GM23338 (cell line): ENCODE results near the gene INPP5K. TPM values are rescaled to one million over a fixed set of nuclear protein-coding genes. Genes with fewer than 3 reads are reported as not detected.

Experiments used
- ATAC-seq: fragments of 200-7000 bp; cut with Tn5 transposase; 3 replicates; pipeline ENCODE4 v1.9.1; 2020
- DNase-seq: peaks from one replicate; pipeline ENCODE4 v3.0.0-alpha.2; 2015; ENCODE audit warnings: low spot score
- H2AFZ ChIP-seq: fragments of 200-600 bp; sonication (generic); 2 replicates; pipeline ENCODE4 v1.8.0; 2016; ENCODE audit warnings: antibody characterized with exemption, mild to moderate bottlenecking, moderate library complexity
- H3F3A ChIP-seq: fragments of 200-600 bp; sonication (generic); replicated peaks from 2 replicates; pipeline ENCODE4 v1.8.0; 2017; ENCODE audit warnings: antibody characterized with exemption, mixed run types, low read depth
- H3K27ac ChIP-seq: fragments of 200-600 bp; sonication (generic); 2 replicates; pipeline ENCODE4 v1.6.1; 2016; ENCODE audit warnings: low read depth
- H3K27me3 ChIP-seq: fragments of 200-600 bp; sonication (generic); 2 replicates; pipeline ENCODE4 v1.8.0; 2016; ENCODE audit warnings: mild to moderate bottlenecking, mixed run types, moderate library complexity; ENCODE audit not compliant: insufficient read depth
- H3K36me3 ChIP-seq: fragments of 200-600 bp; sonication (generic); 2 replicates; pipeline ENCODE4 v1.8.0; 2016; ENCODE audit warnings: mild to moderate bottlenecking; ENCODE audit not compliant: insufficient read depth
- H3K4me1 ChIP-seq: fragments of 200-600 bp; sonication (generic); 2 replicates; pipeline ENCODE4 v1.8.0; 2016; ENCODE audit warnings: mild to moderate bottlenecking, moderate library complexity; ENCODE audit not compliant: insufficient read depth
- H3K4me2 ChIP-seq: fragments of 200-600 bp; sonication (generic); 2 replicates; pipeline ENCODE4 v1.7.1; 2017; ENCODE audit warnings: mixed run types
- H3K4me3 ChIP-seq: fragments of 200-600 bp; sonication (generic); 2 replicates; pipeline ENCODE4 v1.6.1; 2016; ENCODE audit warnings: mixed run types
- H3K79me2 ChIP-seq: fragments of 200-600 bp; sonication (generic); replicated peaks from 2 replicates; pipeline ENCODE4 v1.8.0; 2017; ENCODE audit warnings: mild to moderate bottlenecking; ENCODE audit not compliant: insufficient read depth
- H3K9me2 ChIP-seq: fragments of 200-600 bp; sonication (generic); 2 replicates; pipeline ENCODE4 v1.8.0; 2017; ENCODE audit not compliant: insufficient read depth
- H4K20me1 ChIP-seq: fragments of 200-600 bp; sonication (generic); replicated peaks from 2 replicates; pipeline ENCODE4 v1.8.0; 2017; ENCODE audit warnings: mild to moderate bottlenecking; ENCODE audit not compliant: insufficient read depth
- H3K27ac Mint-ChIP-seq: 2 replicates; pipeline ENCODE4 v1.8.0; 2020; ENCODE audit warnings: inconsistent platforms, mild to moderate bottlenecking, moderate library complexity, mixed read lengths
- H3K27me3 Mint-ChIP-seq: 3 replicates; pipeline ENCODE4 v1.8.0; 2022; ENCODE audit warnings: low read depth, mild to moderate bottlenecking, moderate library complexity, mixed read lengths, inconsistent platforms; ENCODE audit not compliant: insufficient read depth, poor library complexity
- H3K36me3 Mint-ChIP-seq: 3 replicates; pipeline ENCODE4 v1.8.0; 2021; ENCODE audit warnings: low read depth, mild to moderate bottlenecking, inconsistent platforms, moderate library complexity, mixed read lengths
- H3K4me1 Mint-ChIP-seq: 3 replicates; pipeline ENCODE4 v1.8.0; 2020; ENCODE audit warnings: mild to moderate bottlenecking, inconsistent platforms, mixed read lengths
- H3K4me3 Mint-ChIP-seq: 3 replicates; pipeline ENCODE4 v1.8.0; 2021; ENCODE audit warnings: moderate library complexity, mild to moderate bottlenecking, inconsistent platforms, mixed read lengths
- H3K9me3 Mint-ChIP-seq: 3 replicates; pipeline ENCODE4 v1.8.0; 2020; ENCODE audit warnings: moderate library complexity, mild to moderate bottlenecking, inconsistent platforms, mixed read lengths
- CREB1 ChIP-seq: fragments of 250-450 bp; sonication (Bioruptor Pico); IDR thresholded peaks from 2 replicates; pipeline ENCODE4 v1.5.0; 2020; ENCODE audit warnings: low read depth, mild to moderate bottlenecking, moderate library complexity
- CTCF ChIP-seq, 2 experiments: fragments of 200-600 bp in 1 of 2; sonication (generic) in 1 of 2; conservative IDR thresholded peaks; 2 replicates each; pipeline versions ENCODE4 v1.5.1 to v1.6.1; 2016 to 2017; ENCODE audit warnings: antibody characterized with exemption in 2 of 2, low read depth in 2 of 2, mild to moderate bottlenecking in 2 of 2, moderate library complexity in 1 of 2
- ETS1 ChIP-seq: IDR thresholded peaks from 2 replicates; pipeline ENCODE4 v1.6.1; 2016; ENCODE audit warnings: antibody characterized with exemption
- EZH2 ChIP-seq: fragments of 200-600 bp; sonication (generic); IDR thresholded peaks from one replicate; pipeline ENCODE4 v1.8.0; 2017; ENCODE audit warnings: antibody characterized with exemption, mild to moderate bottlenecking, low read depth; ENCODE audit not compliant: unreplicated experiment
- EZH2phosphoT487 ChIP-seq: fragments of 200-600 bp; sonication (generic); IDR thresholded peaks from one replicate; pipeline ENCODE4 v1.8.1; 2018; ENCODE audit warnings: antibody characterized with exemption; ENCODE audit not compliant: unreplicated experiment
- JUNB ChIP-seq: IDR thresholded peaks from one replicate; pipeline ENCODE4 v1.6.1; 2016; ENCODE audit warnings: antibody characterized with exemption; ENCODE audit not compliant: unreplicated experiment
- NANOG ChIP-seq: IDR thresholded peaks from 2 replicates; pipeline ENCODE4 v1.6.1; 2016; ENCODE audit warnings: antibody characterized with exemption, borderline replicate concordance
- POLR2AphosphoS5 ChIP-seq: IDR thresholded peaks from 2 replicates; pipeline ENCODE4 v1.6.1; 2016; ENCODE audit warnings: antibody characterized with exemption, low read depth
- REST ChIP-seq: IDR thresholded peaks from one replicate; pipeline ENCODE4 v1.6.1; 2018; ENCODE audit warnings: antibody characterized with exemption; ENCODE audit not compliant: unreplicated experiment
- STAT1 ChIP-seq: IDR thresholded peaks from one replicate; pipeline ENCODE4 v1.6.1; 2016; ENCODE audit warnings: antibody characterized with exemption; ENCODE audit not compliant: unreplicated experiment
- ZNF114 ChIP-seq: fragments of 250-450 bp; sonication (Bioruptor Pico); IDR thresholded peaks from 2 replicates; pipeline ENCODE4 v1.5.0; 2020; ENCODE audit warnings: mild to moderate bottlenecking, moderate library complexity
- ZNF331 ChIP-seq: fragments of 250-450 bp; sonication (Bioruptor Pico); IDR thresholded peaks from 2 replicates; pipeline ENCODE4 v1.5.0; 2020; ENCODE audit warnings: low read depth, mild to moderate bottlenecking, moderate library complexity
- ZNF462 ChIP-seq: fragments of 250-450 bp; sonication (Bioruptor Pico); IDR thresholded peaks from 2 replicates; pipeline ENCODE4 v1.5.0; 2020; ENCODE audit warnings: mild to moderate bottlenecking, moderate library complexity
- polyA plus RNA-seq: library from polyadenylated mRNA; unstranded; fragments of >200 nt; fragmentation: Nextera tagmentation; extraction: Ambion mirVana; gene quantifications from 2 replicates; pipeline ENCODE4 v1.2.1, GENCODE V29; 2016
- total RNA-seq: library from RNA; depleted of rRNA; stranded (reverse); fragments of >200 nt; shearing (Covaris generic); gene quantifications from 2 replicates; pipeline ENCODE4 v1.2.3, GENCODE V29; 2014

The INPP5K gene
- total and polyA plus RNA-seq, 2 experiments from 2014 or later, result 8.4 to 29.7 TPM

GRCh38 chr17:1446201-1446600 lies 70.2 kb downstream of the INPP5K start:
- no peak overlapping the region for H3K27ac ChIP-seq
- H3K4me2 ChIP-seq, result no peak overlapping the region
- peaks cover 17% of the 10 kb centered on the region for H3K36me3 Mint-ChIP-seq
- peaks cover 100% of the 10 kb centered on the region for H3K79me2 ChIP-seq
- H3K4me3 Mint-ChIP-seq, result no peak overlapping the region
- H3K9me3 Mint-ChIP-seq, result no peaks in the 10 kb centered on the region
- H4K20me1 ChIP-seq, result peaks cover 77% of the 10 kb centered on the region
- no peak overlapping the region for H3K4me3 ChIP-seq
- H3K4me1 ChIP-seq, result no peaks in the 10 kb centered on the region
- H3F3A ChIP-seq, result peaks cover 3% of the 10 kb centered on the region; the same call in 1 of the 2 replicates
- H2AFZ ChIP-seq, result no peak overlapping the region
- H3K36me3 ChIP-seq, result no peaks in the 10 kb centered on the region; the same call in 1 of the 2 replicates
- H3K4me1 Mint-ChIP-seq, result peaks cover 5% of the 10 kb centered on the region; the same call in 2 of the 3 replicates
- DNase-seq, result no peak
- H3K27me3 ChIP-seq, result no peaks in the 10 kb centered on the region
- H3K9me2 ChIP-seq, result no peaks in the 10 kb centered on the region
- TF ChIP-seq REST (no peak), STAT1 (no peak), EZH2 (no peak), EZH2phosphoT487 (no peak), ZNF114 (CRISPR knock-in tag) (no peak), POLR2AphosphoS5 (no peak), JUNB (no peak), CREB1 (no peak), ETS1 (no peak), ZNF462 (CRISPR knock-in tag) (no peak), CTCF (conservative IDR thresholded peaks at IDR 0.05; ENCODE audit: low read depth in 2 of 2) (no peak), NANOG (no peak), ZNF331 (CRISPR knock-in tag) (no peak)
- no peak overlapping the region for H3K27ac Mint-ChIP-seq
- H3K27me3 Mint-ChIP-seq, result no peaks in the 10 kb centered on the region
- ATAC-seq, result no peak
